Lower leg skin (tissue), 3 donors: ENCODE measurements around the gene R3HDM4.

Experiments used
- POLR2A ChIP-seq, 2 donors: fragments of 450-650 bp; IDR thresholded peaks; one replicate each; pipeline ENCODE4 v1.6.1; 2016 to 2017; ENCODE audit warnings: antibody characterized with exemption in 2 of 2, mild to moderate bottlenecking in 1 of 2, moderate library complexity in 1 of 2
- TF ChIP-seq, protein P1 (sequence below), 3 donors: fragments of 450-650 bp; IDR thresholded peaks; one replicate each; pipeline ENCODE4 v1.5.1; 2016; ENCODE audit warnings: antibody characterized with exemption in 3 of 3, mild to moderate bottlenecking in 3 of 3, moderate library complexity in 2 of 3

DNA sequence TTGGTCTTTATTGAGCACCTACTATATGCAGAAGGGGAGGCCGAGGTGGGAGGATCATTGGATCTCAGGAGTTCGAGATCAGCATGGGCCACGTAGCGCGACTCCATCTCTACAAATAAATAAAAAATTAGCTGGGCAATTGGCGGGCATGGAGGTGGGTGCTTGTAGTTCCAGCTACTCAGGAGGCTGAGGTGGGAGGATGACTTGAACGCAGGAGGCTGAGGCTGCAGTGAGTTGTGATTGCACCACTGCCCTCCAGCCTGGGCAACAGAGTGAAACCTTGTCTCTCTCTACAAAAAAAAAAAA is 49.8 kb downstream of the R3HDM4 start:
- TF ChIP-seq, protein P1, sequence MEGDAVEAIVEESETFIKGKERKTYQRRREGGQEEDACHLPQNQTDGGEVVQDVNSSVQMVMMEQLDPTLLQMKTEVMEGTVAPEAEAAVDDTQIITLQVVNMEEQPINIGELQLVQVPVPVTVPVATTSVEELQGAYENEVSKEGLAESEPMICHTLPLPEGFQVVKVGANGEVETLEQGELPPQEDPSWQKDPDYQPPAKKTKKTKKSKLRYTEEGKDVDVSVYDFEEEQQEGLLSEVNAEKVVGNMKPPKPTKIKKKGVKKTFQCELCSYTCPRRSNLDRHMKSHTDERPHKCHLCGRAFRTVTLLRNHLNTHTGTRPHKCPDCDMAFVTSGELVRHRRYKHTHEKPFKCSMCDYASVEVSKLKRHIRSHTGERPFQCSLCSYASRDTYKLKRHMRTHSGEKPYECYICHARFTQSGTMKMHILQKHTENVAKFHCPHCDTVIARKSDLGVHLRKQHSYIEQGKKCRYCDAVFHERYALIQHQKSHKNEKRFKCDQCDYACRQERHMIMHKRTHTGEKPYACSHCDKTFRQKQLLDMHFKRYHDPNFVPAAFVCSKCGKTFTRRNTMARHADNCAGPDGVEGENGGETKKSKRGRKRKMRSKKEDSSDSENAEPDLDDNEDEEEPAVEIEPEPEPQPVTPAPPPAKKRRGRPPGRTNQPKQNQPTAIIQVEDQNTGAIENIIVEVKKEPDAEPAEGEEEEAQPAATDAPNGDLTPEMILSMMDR (IDR thresholded peaks at IDR 0.05) = no peak
- TF ChIP-seq POLR2A (IDR thresholded peaks at IDR 0.05) = no peak
